Activated T-cell treated with anti-CD3 and anti-CD28 coated beads, Interleukin-2, amount 50 U/mL, for 1 hour (primary cell): ENCODE results near the gene ALKBH3.

ENCODE experiments used
- DNase-seq: peaks from one replicate; pipeline ENCODE4 v3.0.0-alpha.2; 2020

The ALKBH3 gene

DNA sequence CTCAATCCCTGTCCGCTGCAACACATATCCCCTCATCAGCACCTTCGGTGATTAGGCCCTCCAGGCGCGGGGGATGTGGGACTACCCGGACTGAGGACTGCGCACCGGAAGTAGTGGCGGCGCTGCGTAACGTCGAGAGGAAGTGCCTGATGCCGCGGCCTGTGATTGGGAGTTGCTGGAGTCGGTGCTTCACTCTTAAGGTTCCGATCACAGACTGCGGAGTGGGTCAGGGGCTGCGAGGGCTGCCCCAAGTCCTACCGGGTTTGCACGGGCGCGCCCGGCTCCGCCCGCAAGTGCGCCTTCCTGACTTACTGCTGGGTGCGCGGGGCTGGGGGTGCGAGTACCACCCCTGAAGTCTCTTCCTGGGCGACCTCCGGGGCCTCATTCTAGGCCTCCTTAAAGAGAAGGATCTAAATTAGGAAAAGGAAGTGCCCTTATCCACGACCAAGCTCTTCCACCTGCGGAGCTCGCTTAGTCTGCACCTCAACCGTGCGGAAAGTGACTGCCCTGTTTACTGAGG lies at the start of gene ALKBH3:
Gene ALKBH3, plus strand, starts transcription at position 192 of the 520 bp plus-strand sequence. CDS start 1,822 bp downstream, outside the sequence.
- DNase-seq = peak; percentile 92

DNA sequence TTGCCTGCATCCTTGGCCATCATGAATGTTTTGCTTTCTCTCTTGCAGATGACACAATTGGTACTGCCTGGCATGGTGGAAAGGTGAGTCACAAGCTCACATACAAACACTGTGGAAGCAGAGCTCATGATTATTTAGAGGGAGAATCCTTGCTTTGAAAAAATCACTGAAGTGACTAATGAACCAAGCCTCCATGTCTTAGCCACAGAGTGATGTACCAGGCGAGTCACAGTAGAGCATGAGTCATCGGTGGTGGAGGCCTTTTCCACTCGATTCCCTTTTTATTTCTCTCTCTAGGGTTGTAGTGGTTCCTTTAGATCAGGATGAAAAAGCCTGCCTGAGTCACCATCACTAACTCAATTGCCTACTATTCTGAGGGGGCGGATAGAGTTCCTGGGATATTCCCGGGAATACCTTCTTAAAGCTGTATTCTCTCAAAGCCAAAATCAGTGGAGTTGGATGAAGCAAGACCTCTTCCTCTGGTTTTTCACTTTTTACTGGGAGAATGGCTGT lies 49.6 kb upstream of the ALKBH3 start:
- no peak for DNase-seq

DNA sequence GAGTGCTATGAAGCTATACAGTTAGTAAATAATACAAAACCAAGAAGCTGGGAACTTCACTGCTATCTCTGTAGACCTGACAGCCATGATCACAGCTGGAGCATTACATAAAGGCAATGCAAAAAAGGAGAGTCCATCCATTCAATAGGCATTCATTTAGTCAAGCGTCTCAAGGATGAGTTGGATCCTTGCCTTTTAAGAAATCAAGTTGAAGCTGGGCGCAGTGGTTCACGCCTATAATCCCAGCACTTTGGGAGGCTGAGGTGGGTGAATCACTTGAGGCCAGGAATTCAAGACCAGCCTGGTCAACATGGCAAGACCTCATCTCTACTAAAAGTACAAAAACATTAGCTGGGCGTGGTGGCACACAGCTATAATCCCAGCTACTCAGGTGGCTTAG lies 48.1 kb upstream of the ALKBH3 start:
- DNase-seq = no peak

DNA sequence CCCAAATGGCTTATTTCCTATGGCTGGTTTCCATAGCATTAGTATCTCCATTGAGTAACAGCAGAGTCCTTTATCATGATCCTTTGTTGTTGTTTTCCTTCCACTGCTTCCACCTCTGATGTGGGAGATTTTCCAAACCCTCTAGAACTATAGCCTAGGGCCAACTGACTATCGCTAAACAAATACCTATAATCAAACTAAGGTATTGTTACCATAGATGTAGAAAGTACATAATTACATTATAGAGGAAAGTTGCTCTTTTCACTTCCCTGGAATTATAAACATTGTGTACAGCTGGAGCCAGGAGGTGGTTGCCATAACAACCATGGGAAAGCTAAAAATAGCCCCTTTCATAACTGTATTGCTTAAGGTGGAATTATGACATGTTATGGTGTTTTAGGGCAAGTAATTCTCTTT lies 47.0 kb upstream of the ALKBH3 start:
- DNase-seq = no peak

DNA sequence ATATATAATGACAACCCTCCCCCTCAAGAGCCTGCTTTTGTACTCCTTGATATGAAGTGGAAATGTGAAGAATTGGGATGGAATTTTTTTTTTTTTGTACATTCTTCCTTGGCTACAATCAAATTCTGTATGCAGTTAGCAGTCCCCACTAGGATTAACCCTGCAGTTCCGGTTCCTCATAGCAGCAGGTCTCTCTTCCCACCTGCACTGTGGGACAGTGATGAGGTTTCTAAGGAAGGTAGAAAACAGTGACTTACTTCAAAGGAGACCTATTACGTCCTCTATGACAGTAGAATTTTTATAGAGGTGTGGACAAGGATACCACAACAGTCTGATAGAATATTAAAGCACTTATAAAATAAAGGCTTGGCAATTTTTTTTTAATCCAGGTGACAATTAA lies 46.3 kb upstream of the ALKBH3 start:
- DNase-seq = no peak

DNA sequence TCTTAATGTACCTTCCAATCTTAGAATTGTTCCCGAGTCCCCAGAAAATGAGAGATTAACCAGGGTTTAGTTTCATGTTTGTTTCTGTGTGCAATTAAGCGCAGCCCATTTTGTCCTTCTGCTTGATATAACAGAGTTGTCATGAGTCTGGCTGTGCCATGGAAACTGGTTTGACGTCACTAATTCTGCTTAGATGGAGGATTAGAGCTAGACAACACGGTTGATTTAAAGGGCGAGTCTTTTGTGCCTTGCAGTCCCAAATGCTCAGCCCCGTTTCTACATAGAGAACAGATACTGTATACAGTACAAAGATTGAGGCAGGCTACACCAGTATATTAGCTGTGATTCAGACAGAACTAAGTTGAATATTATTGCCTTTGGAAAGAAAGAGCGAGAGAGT lies 45.5 kb upstream of the ALKBH3 start:
- DNase-seq = no peak

DNA sequence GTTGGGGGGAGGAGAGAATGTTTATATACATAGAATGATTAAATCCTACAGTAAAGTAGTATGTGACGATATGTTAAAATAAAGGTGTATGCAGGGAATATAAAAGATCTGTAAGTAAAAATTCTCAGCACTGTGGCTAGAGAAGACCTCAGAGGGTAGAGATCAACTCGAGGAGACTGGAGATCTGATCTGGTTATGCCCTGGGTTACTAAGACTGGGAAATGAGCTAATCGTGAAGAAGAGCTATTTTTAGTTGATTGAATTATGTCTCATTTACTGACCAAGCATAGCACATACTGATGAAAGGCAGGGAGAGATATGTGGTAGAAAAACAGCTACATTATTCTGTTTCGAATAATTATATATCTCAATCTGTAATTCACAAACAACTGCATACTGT lies 42.8 kb upstream of the ALKBH3 start:
- DNase-seq = no peak

DNA sequence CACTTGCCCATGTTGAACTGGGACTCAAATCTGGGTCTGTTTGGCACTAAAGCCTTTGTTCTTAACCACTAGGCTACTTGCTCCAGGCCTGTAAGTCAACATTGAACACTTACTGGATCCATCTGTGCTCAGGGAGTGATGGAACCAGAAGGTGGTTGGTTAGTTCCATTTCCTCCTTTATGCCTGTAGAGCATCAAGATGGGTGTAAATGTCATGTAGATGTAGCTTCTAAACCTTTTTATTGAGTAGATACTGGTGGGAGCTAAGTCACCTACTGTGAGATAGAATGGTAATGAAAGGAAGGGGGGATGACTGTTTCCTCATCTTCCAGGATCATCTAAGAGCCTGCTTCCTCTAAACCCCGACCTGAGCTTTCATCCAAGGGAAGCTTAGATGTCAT lies 38.6 kb upstream of the ALKBH3 start:
- no peak for DNase-seq

DNA sequence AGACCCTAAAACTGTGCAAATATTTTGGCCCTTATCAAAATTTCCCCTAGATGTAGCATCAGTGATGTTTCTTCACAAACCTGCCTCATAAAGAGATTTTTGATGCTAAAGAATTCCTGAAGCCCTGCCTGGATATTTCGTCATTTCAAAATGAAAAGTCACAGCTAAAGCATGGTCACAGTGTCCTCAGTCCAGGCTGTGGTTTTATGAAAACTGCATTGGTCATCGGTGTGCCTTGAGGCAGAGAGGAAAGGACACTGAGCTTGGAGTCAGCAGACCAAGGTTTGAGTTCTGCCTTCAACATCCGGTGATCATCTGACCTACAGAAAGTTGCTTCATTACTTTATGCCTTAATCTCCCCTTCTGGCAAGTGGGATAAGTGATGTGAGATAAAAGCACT lies 34.8 kb upstream of the ALKBH3 start:
- DNase-seq = no peak

DNA sequence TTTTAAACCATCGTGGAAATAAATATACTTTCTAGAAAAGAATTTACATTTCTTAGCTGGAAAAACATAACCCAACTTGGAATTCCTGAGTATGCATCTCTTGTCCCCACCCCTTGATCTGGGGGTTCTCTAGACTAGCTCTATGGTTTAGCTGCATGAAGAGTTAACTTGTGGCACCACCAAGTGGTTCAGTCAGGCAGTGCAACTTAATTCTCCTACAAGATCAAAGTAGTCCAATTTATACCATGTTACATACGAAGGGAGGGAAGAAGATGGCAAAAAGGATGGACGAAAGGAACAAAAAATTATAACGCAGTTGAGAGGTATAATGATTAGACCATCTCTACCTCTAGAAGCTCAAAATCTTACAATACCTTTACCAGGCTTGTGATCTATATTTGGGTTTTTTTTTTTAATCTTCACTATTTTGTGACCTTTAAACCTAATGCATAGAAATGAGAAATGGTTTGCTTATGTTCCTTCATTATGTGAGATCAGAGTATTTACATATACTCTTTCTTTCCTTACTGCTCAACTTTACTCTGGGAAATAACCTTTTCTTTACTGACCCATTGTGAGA lies 28.5 kb upstream of the ALKBH3 start:
- peak; percentile 51 for DNase-seq

DNA sequence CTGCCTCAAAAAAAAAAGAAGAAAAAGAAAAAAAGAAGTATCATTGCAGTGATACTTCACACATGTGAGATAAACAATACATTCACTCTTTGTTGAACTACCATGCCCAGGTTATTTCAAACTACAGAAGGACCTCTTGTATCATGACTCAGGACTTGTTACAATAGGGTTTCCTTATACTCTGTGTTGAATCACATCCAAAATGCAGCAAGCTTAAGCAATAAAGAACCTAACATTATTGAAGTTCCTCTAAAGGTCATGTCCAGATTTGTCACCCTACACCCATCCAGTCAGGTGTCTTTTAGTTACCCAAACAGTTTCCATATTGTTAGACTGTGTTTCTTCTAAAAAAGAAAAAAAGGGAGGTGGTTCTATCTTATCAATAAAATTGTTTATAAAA lies 26.9 kb upstream of the ALKBH3 start:
- DNase-seq = no peak

DNA sequence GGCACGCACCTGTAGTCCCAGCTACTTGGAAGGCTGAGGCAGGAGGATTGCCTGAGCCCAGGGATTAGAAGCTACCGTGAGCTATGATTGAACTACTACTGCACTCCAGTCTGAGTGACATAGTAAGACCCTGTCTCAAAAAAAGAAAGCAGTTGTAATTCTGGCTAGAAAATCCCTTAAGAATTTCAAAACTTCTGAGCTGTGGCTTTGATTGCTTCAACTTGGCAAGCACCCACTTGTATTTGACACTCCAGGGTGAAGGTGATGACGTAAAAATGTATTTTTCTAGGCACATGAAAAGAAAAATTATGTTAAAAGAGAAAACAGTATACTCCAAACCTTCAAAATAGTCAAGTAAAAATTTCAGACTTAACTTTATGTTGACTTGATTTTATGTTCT lies 23.6 kb upstream of the ALKBH3 start:
- DNase-seq = no peak

DNA sequence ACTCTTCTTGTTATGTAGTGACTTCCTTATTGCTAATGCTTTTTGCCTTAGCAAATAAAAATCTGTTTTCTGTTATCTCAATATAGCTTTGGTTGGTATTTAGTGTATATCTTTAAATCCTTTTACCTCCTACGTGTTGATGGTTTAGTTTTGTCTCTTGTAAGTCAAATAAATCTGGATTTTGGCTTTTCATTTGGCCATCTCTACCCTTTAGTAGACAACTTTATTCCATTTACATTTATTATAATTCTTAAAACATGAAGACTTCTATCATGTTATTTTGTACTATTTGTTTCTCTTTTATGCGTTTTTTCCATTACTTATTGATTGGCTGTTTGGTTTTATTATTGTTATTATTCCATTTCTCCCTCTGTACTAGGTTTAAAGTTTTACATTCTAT lies 19.5 kb upstream of the ALKBH3 start:
- no peak for DNase-seq

DNA sequence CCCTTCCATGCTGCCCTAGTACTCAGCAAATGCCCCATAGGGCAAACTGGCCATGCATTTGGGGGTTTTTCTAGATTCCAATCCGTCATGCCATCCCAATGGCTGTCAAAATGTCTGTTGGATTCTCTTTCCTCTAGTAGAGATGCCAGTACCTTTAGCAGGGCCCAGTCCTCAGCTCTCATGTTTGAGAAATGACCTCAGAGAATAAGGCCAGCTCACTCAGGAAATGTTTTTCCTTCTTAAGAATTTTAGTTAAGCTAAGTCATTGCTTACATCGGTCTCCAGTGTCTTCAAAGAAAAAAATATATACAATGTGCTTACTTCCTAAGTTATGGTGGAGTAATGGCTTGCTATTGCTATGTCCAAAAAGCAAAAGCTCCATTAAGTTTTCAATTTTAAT lies 14.1 kb upstream of the ALKBH3 start:
- no peak for DNase-seq

DNA sequence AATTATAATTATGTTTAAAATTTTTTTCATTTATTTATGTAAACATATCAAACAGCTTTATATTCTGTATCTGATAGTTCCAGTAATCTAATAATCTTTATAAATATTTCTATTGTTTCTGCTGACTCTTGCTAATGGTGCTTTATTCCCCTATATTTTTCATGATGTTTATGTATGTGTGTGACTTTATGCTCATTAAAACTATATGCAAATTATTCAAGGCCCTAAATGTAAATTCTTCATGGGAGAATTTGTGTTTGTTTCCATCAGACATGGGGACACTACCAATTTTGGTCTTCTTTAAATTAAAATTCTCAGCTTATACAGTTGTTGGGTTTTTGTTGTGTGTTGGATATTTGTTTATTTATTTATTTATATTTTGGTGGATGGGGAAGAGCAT lies 13.7 kb upstream of the ALKBH3 start:
- no peak for DNase-seq

DNA sequence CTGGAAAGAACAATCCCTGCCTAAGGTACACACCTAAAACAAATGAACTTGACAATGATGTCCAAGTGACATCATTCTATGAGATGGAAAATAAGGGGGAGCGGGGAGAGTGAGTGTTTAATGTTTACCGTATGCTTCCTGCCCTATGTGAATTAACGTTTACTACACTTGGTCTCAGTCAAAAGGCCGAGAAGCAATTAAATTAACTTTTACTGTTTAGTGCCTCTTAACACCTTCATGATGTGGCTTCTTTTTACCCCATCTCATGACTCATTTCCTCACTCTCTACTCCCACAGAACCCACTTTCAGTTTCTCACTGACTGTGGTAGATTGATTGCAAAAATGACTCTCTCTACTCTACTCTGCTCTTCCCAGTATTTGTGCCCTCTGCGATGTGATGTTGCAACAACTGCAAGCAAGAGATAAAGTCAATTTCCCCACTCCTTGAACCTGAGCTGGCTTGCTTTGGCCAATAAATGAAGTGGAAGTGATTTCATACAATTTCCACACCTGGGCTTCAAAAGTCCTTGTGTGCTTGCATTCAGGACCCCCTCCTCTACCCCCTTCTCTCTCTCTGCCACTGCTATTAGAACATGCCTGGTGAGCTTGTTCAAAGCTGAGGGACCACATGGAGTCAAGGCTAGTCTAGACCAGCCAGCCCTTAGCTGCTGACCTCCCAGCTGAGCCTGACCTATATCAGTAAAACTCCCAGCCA lies 11.6 kb upstream of the ALKBH3 start:
- no peak for DNase-seq

DNA sequence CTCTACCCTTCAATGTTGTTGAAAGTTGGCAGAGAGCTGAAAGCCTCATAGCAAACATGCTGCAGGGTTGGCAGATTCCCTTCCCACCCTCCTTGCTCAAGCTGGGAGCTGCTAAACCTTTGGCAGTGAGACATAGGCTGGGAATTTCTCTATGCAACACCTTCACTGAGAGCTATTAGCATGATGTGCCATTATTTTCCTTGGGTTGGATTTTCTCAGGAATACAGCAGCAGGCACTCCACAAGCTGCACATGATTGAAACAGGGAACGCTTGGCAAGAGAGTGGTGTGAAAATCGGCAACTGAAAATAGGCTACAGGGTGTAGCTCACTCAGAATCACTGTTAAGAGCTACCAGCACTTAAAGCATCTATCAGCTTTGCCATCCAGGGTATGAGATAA lies 9.6 kb upstream of the ALKBH3 start:
- no peak for DNase-seq

DNA sequence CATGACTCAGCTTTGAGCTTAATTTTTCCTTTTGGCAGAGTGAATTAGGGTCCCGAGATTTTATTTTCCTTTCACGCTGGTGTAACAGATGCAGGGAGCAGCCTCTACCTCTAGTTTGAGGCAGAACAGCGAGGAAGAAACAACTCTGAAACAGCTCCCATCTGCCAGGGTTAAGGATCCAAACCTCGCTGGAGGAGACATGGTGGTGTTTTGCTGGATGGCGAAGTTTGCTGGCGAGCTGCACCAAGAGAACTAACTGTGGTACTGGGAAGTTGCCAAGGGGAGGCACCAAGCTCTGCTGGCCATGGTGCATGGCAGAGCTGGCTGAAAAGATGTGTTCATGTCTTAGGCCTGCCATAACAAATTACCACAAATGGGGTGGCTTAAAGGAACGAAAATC lies 7.6 kb upstream of the ALKBH3 start:
- no peak for DNase-seq

DNA sequence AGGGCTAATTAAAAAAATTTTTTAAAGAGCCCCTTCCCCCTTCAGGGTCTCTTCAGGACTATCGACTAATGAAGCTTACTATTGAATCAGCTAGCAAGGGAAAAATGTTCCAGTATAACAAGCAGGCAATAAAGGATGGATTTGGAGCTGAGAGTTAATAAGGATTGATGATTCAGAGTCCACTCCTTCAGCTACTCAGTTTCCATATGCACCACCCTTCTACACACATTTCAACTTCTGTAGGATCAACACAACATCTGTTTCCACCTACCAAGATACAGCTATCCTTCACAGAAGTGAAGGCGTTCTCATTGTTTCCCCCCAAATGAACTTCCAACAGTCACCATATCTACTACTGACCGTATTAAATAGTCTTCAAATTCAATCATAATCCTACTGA lies 6.6 kb upstream of the ALKBH3 start:
- no peak for DNase-seq

DNA sequence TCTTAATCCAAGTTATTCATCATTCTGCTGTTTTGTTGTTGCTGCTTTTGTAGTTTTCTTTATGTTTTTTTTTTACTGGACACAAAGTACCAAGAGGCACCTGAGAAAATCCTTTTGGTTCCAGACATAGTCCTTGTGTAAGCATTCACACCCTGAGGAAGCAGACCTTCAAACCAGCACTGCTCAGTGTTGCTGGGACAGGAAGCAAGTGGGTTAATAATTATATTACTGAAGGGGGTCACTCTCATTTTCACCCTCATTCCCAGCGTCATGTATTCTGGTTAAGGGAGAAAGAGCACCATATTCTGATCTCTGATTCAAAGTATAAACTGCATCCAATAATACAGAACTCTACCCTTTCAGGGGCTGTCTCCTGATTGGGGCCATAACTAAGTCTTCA lies 5.9 kb upstream of the ALKBH3 start:
- DNase-seq = no peak

DNA sequence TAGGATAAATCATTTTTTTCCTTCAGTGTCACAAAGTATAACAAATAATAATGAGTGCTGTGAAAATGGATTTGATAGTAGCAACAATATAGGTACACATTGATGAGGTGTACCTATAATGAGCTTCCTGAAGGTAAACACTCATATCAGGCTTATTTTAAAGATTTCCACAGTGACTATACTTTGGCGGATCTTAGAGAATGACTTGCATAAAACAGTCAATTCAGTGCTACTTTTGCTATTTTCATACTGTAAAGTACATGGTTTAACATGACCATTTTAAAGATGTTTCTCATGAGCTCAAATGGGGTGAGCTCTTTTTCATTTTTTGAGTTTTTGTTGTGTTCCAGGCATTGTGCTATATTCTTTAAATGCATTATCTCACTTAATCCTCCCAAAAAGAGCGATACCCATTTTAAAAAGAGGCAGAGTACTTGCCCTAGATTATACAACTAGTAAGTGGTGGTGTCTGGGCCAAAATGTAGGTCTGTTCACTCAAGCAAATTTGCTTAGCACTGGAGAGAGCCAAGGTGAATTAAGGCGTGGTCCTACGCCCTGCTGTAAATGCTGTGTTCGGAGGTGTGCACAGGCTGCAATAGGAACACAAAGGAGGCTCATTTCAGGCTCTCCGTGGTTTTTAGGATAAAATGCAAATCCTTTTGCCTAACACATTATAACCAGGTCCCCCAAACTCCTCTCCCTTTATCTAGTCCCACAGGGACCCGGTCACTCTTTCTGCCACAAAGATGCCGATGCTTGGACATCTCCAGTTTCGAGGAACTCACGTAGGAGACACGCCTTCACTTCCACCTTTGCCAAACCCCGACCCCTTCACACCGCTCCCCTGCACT lies 617 bp upstream of the ALKBH3 start:
- no peak for DNase-seq

DNA sequence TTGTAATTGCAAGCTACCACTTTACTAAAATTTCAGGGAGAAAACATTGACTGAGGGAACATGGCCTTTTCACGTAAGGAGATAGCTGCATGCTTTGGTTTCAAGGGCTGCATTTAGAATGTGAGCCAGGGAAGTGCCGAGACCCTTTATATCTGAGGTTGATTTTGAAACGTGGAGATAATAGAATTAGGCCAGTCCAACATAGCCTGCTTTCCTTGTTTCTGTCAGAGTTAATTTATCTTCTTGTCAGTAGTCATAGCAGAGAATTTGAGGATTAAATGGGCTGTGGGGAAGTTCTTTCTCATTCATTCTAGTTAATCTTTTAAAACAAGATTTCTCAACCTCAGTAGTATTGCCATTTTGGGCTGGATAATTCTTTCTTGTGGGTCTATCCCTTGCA lies 12.2 kb downstream of the ALKBH3 start:
- DNase-seq = no peak

DNA sequence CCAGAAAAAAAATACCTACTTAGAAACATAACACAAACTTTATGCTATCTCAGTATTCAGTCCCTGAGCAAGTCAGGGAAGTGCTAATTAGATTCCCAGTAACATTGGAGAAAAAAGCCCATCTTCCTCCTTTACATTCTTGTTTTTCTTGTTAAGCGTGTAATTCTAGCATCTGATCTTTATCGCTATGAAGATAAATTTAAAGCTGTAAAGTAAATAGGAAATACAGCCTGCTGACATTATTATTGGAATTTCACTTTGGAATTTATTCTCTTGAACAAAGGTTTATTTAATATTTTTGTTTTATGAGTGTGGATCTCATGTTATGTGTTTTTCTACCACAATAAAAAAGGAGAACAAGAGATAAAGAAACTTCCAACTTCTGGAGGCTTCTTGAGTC lies 13.9 kb downstream of the ALKBH3 start:
- DNase-seq = no peak

DNA sequence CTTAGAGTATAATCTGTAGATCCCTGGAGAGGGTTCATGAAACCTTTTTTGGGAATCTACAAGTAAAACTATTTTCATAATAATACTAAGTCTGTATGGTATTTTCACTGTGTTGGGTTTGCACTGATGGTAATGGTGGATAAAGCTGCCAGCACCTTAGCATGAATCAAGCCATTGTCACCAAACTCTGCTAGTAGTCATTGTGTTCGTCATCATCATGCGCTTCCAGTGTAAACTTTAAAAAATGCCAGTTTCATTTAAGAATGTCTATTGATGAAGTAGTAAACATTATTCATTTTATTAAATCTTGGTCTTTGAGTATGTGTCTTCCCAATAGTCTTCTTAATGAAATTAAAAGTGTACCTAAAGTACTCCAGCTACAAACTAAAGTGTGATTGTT lies 15.0 kb downstream of the ALKBH3 start:
- no peak for DNase-seq
